H1 (cell line): ENCODE results near the gene LARP4B. TPM values are rescaled to one million over a fixed set of nuclear protein-coding genes. Genes with fewer than 3 reads are reported as not detected.

ENCODE experiments used
- CTCF ChIA-PET: fragments of 300-600 bp; sonication (Branson Sonifier 250); formaldehyde crosslinking; loops from one replicate; lab custom pipeline; 2021; ENCODE audit not compliant: partially characterized antibody; lab: Charles Lee
- POLR2A ChIA-PET: fragments of 300-600 bp; sonication (Branson Sonifier 250); formaldehyde crosslinking; loops from one replicate; lab custom pipeline; 2021; ENCODE audit warnings: inconsistent platforms; ENCODE audit not compliant: partially characterized antibody; lab: Charles Lee
- DNase-seq, 2 experiments: peaks; one replicate each; pipeline versions ENCODE4 v3.0.0 to v3.0.0-alpha.2; 2010 to 2022; ENCODE audit warnings: low spot score in 2 of 2, low read depth in 1 of 2, mixed read lengths in 1 of 2
- FAIRE-seq: peaks from 2 replicates; lab custom pipeline; 2011; peaks lifted over from hg19 to GRCh38; lab: Jason Lieb, UNC
- H2AFZ ChIP-seq: 2 replicates; pipeline ENCODE4 v1.8.1; 2012; ENCODE audit warnings: low read length, inconsistent platforms
- H2AK5ac ChIP-seq: 2 replicates; pipeline ENCODE4 v1.6.1; 2013; ENCODE audit warnings: low read depth, low read length
- H2BK120ac ChIP-seq: replicated peaks from 2 replicates; pipeline ENCODE3; 2013; ENCODE audit warnings: low read depth, low read length, inconsistent platforms
- H2BK12ac ChIP-seq: 2 replicates; pipeline ENCODE4 v1.6.1; 2013; ENCODE audit warnings: low read depth, low read length
- H2BK15ac ChIP-seq: 2 replicates; pipeline ENCODE4 v1.6.1; 2013; ENCODE audit warnings: low read length
- H2BK20ac ChIP-seq: 2 replicates; pipeline ENCODE4 v1.6.1; 2013; ENCODE audit warnings: low read length
- H2BK5ac ChIP-seq: 2 replicates; pipeline ENCODE4 v1.6.1; 2013; ENCODE audit warnings: low read depth, low read length
- H3K14ac ChIP-seq: 2 replicates; pipeline ENCODE4 v1.6.1; 2013; ENCODE audit warnings: inconsistent platforms; ENCODE audit not compliant: insufficient read length
- H3K18ac ChIP-seq: 2 replicates; pipeline ENCODE4 v1.6.1; 2013; ENCODE audit warnings: low read length; ENCODE audit errors: extremely low read depth
- H3K23ac ChIP-seq: 2 replicates; pipeline ENCODE4 v1.6.1; 2013; ENCODE audit warnings: inconsistent platforms; ENCODE audit not compliant: insufficient read length
- H3K23me2 ChIP-seq: 2 replicates; pipeline ENCODE4 v1.6.1; 2013; ENCODE audit warnings: low read depth, low read length
- H3K27ac ChIP-seq: 2 replicates; pipeline ENCODE4 v1.6.1; 2011; ENCODE audit warnings: low read depth, low read length, inconsistent platforms
- H3K27me3 ChIP-seq, 4 experiments: replicated peaks in 1 of 4; 1 replicate in 1 of 4; 2 replicates in 3 of 4; pipeline versions ENCODE4 v1.6.1 to v1.8.1; 2011 to 2013; ENCODE audit warnings: low read length in 3 of 4, mild to moderate bottlenecking in 3 of 4, inconsistent platforms in 2 of 4, mixed read lengths in 2 of 4, moderate library complexity in 1 of 4; ENCODE audit not compliant: control insufficient read depth in 3 of 4, insufficient read depth in 3 of 4; ENCODE audit errors: extremely low read depth in 1 of 4
- H3K36me3 ChIP-seq, 4 experiments: 2 replicates each; pipeline versions ENCODE4 v1.6.1 to v1.8.1; 2011 to 2013; ENCODE audit warnings: mild to moderate bottlenecking in 4 of 4, low read length in 3 of 4, moderate library complexity in 2 of 4, control low read depth in 1 of 4, inconsistent platforms in 1 of 4; ENCODE audit not compliant: insufficient read depth in 4 of 4, control insufficient read depth in 2 of 4
- H3K4ac ChIP-seq: replicated peaks from 2 replicates; pipeline ENCODE3; 2013; ENCODE audit warnings: low read length, low read depth, mixed read lengths, inconsistent platforms; ENCODE audit not compliant: insufficient read length
- H3K4me1 ChIP-seq, 4 experiments: replicated peaks in 1 of 4; 1 replicate in 1 of 4; 2 replicates in 3 of 4; pipeline versions ENCODE4 v1.6.1 to v1.8.1; 2011 to 2013; ENCODE audit warnings: low read length in 3 of 4, inconsistent platforms in 2 of 4, mixed read lengths in 1 of 4; ENCODE audit not compliant: insufficient read depth in 4 of 4, control insufficient read depth in 3 of 4
- H3K4me2 ChIP-seq, 2 experiments: 2 replicates each; pipeline versions ENCODE4 v1.6.1 to v1.8.1; 2011 to 2013; ENCODE audit warnings: low read depth in 2 of 2, low read length in 2 of 2, control low read depth in 1 of 2, inconsistent platforms in 1 of 2, mild to moderate bottlenecking in 1 of 2; ENCODE audit not compliant: insufficient read depth in 1 of 2
- H3K4me3 ChIP-seq, 4 experiments: fragments of 200-600, 300-600 bp in 1 of 4; sonication (generic), shearing (Covaris generic), sonication (Bioruptor Twin) in 1 of 4; 2 replicates each; pipeline versions ENCODE4 v1.5.1 to v1.8.1; 2011 to 2016; ENCODE audit warnings: low read length in 4 of 4, low read depth in 3 of 4, control low read depth in 2 of 4, inconsistent platforms in 2 of 4, mild to moderate bottlenecking in 2 of 4, mixed read lengths in 1 of 4, moderate library complexity in 1 of 4; ENCODE audit not compliant: insufficient read depth in 2 of 4; ENCODE audit errors: extremely low read depth in 1 of 4
- H3K56ac ChIP-seq: replicated peaks from 2 replicates; pipeline ENCODE3; 2013; ENCODE audit warnings: low read depth, mild to moderate bottlenecking, mixed read lengths, low read length, inconsistent platforms; ENCODE audit not compliant: insufficient read length
- H3K79me1 ChIP-seq: 2 replicates; pipeline ENCODE4 v1.6.1; 2013; ENCODE audit warnings: low read depth, low read length, control low read depth
- H3K79me2 ChIP-seq, 2 experiments: 2 replicates each; pipeline versions ENCODE4 v1.6.1 to v1.8.1; 2012 to 2013; ENCODE audit warnings: low read length in 2 of 2, mild to moderate bottlenecking in 2 of 2, inconsistent platforms in 1 of 2; ENCODE audit not compliant: insufficient read depth in 2 of 2, control insufficient read depth in 1 of 2
- H3K9ac ChIP-seq, 4 experiments: replicated peaks in 1 of 4; 1 replicate in 1 of 4; 2 replicates in 3 of 4; pipeline versions ENCODE4 v1.6.1 to v1.8.1; 2011 to 2013; ENCODE audit warnings: low read depth in 3 of 4, low read length in 3 of 4, control low read depth in 2 of 4, mild to moderate bottlenecking in 2 of 4, moderate library complexity in 2 of 4, inconsistent platforms in 1 of 4; ENCODE audit errors: extremely low read depth in 1 of 4
- H3K9me3 ChIP-seq, 2 experiments: 2 replicates each; pipeline versions ENCODE4 v1.6.1 to v1.8.1; 2012 to 2013; ENCODE audit warnings: mild to moderate bottlenecking in 2 of 2, moderate library complexity in 2 of 2, control low read depth in 1 of 2, inconsistent platforms in 1 of 2, low read depth in 1 of 2, low read length in 1 of 2, mixed read lengths in 1 of 2; ENCODE audit not compliant: insufficient read depth in 2 of 2
- H4K20me1 ChIP-seq, 2 experiments: replicated peaks in 1 of 2; 2 replicates each; pipeline versions ENCODE3 to v1.8.1; 2011 to 2013; ENCODE audit warnings: inconsistent platforms in 2 of 2, low read length in 2 of 2, mild to moderate bottlenecking in 1 of 2; ENCODE audit not compliant: insufficient read depth in 2 of 2, control insufficient read depth in 1 of 2
- H4K5ac ChIP-seq: 2 replicates; pipeline ENCODE4 v1.6.1; 2013; ENCODE audit warnings: low read length, low read depth, mixed read lengths, inconsistent platforms; ENCODE audit not compliant: insufficient read length
- H4K8ac ChIP-seq: 2 replicates; pipeline ENCODE4 v1.8.0; 2013; ENCODE audit warnings: mild to moderate bottlenecking, moderate library complexity, low read length, inconsistent platforms; ENCODE audit not compliant: insufficient read depth; ENCODE audit errors: extremely low read depth
- H4K91ac ChIP-seq: replicated peaks from 2 replicates; pipeline ENCODE3; 2013; ENCODE audit warnings: low read length, mixed read lengths, inconsistent platforms; ENCODE audit not compliant: insufficient read length
- BCL11A ChIP-seq, 2 experiments: IDR thresholded peaks; one replicate each; pipeline ENCODE4 v1.6.1; 2011; ENCODE audit warnings: low read depth in 2 of 2, low read length in 2 of 2, mild to moderate bottlenecking in 2 of 2
- CEBPB ChIP-seq: IDR thresholded peaks from 2 replicates; pipeline ENCODE4 v1.6.1; 2012; ENCODE audit warnings: low read depth, low read length
- CHD1 ChIP-seq: IDR thresholded peaks from 2 replicates; pipeline ENCODE4 v1.6.1; 2012; ENCODE audit warnings: low read depth, low read length, improper control_type of control experiment
- GABPA ChIP-seq: IDR thresholded peaks from 2 replicates; pipeline ENCODE4 v1.6.1; 2011; ENCODE audit warnings: mild to moderate bottlenecking, low read length, moderate library complexity, borderline replicate concordance; ENCODE audit not compliant: insufficient read depth
- GTF2F1 ChIP-seq: IDR thresholded peaks from 2 replicates; pipeline ENCODE4 v1.6.1; 2012; ENCODE audit warnings: low read depth, low read length, improper control_type of control experiment, borderline replicate concordance
- PHF8 ChIP-seq: fragments of 200-600 bp; sonication (generic); conservative IDR thresholded peaks from 2 replicates; pipeline ENCODE4 v1.7.1; 2012; ENCODE audit warnings: low read depth, mild to moderate bottlenecking, inconsistent platforms, low read length, moderate library complexity
- RXRA ChIP-seq: IDR thresholded peaks from 2 replicates; pipeline ENCODE4 v1.6.1; 2011; ENCODE audit warnings: low read depth, mild to moderate bottlenecking, low read length, moderate library complexity; ENCODE audit not compliant: insufficient read depth
- SP2 ChIP-seq: IDR thresholded peaks from 2 replicates; pipeline ENCODE4 v1.6.1; 2012; ENCODE audit warnings: mild to moderate bottlenecking, low read length, inconsistent platforms
- SRF ChIP-seq: IDR thresholded peaks from 2 replicates; pipeline ENCODE4 v1.6.1; 2011; ENCODE audit warnings: mild to moderate bottlenecking, low read depth, low read length, moderate library complexity
- TAF1 ChIP-seq: IDR thresholded peaks from 2 replicates; pipeline ENCODE4 v1.6.1; 2011; ENCODE audit warnings: mild to moderate bottlenecking, low read depth, low read length
- TBP ChIP-seq: IDR thresholded peaks from 2 replicates; pipeline ENCODE4 v1.6.1; 2011; ENCODE audit warnings: low read depth, low read length, improper control_type of control experiment
- WGBS, 2 experiments: shearing (Covaris generic) in 1 of 2; methylation state at CpG; one replicate each; pipeline versions ENCODE4 v1.1.6 to v1.1.7; 2013 to 2015; ENCODE audit warnings: low lambda C conversion rate in 2 of 2, mixed read lengths in 2 of 2, inconsistent platforms in 1 of 2, low coverage in 1 of 2, missing lambda C conversion rate in 1 of 2; ENCODE audit not compliant: insufficient replicate concordance in 2 of 2, insufficient coverage in 1 of 2, insufficient read length in 1 of 2; ENCODE audit errors: extremely low coverage in 1 of 2, missing lambda C conversion rate in 1 of 2; 5-methylcytosine and 5-hydroxymethylcytosine counted together
- polyA plus RNA-seq, 7 experiments: library from polyadenylated mRNA; depleted of rRNA in 3 of 7; stranded (reverse) in 5 of 7; unstranded in 2 of 7; fragments of >200 nt in 5 of 7; fragments of 200-250 nt in 2 of 7; gene quantifications; 1 replicate in 5 of 7; 2 replicates in 1 of 7; 4 replicates in 1 of 7; pipeline versions ENCODE4 v1.2.1 to v1.2.3, GENCODE V29; 2011 to 2013; ENCODE audit warnings: missing spikeins in 2 of 7, mixed read lengths in 2 of 7
- total RNA-seq: library from RNA; stranded (reverse); fragmentation: NEBNext Ultra II Directional; extraction: Animal tissue kit (Norgen Biotek cat#: 25700); gene quantifications from 2 replicates; pipeline ENCODE4 v1.2.1, GENCODE V29; 2021
- TF ChIP-seq, protein P1 (sequence below): IDR thresholded peaks from 2 replicates; pipeline ENCODE4 v1.6.1; 2011; ENCODE audit warnings: low read length, improper control_type of control experiment

LARP4B gene
- total and polyA plus RNA-seq, 2 of the 8 experiments (the other 6 are each of a cell fraction or from before 2014, with no cell fraction given) = 20.1 to 78.6 TPM

DNA sequence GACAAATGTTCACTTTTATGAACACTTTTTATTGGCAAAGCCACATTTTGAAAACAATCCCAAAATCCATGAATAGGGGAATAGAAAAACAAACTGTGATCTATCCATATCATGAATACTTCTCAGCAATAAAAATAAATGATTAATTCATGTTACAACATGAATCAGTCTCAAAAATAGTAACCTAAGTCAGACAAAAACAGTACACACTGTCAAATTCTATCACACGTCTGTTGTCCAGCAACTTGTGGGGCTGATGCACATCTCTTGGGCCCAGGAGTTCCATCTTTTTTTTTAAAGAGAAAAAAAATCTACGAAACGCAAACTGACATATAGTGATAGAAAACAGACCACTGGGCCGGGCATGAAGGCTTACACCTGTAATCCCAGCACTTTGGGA, 71.0 kb downstream of the LARP4B start:
- CTCF ChIA-PET = no interaction called here
- FAIRE-seq = no peak

More for the DNA sequence above, 71.0 kb downstream of the LARP4B start:
- no peak overlapping the region for H3K56ac ChIP-seq
- H4K8ac ChIP-seq = no peak overlapping the region
- H2BK120ac ChIP-seq = no peak overlapping the region
- POLR2A ChIA-PET = no interaction called here
- H2BK5ac ChIP-seq = no peak overlapping the region
- H3K4ac ChIP-seq = no peak overlapping the region
- no peak overlapping the region for H3K4me3 ChIP-seq
- no peaks in the 10 kb centered on the region for H3K27me3 ChIP-seq
- no peak overlapping the region for H2AFZ ChIP-seq
- peaks cover 0 to 32% of the 10 kb centered on the region in 2 experiments; a peak in 2 of 4 replicates for H3K79me2 ChIP-seq
- peaks cover 4 to 6% of the 10 kb centered on the region in 2 experiments for H4K20me1 ChIP-seq
- H2BK20ac ChIP-seq = no peak overlapping the region
- H4K5ac ChIP-seq = no peak overlapping the region
- H3K27ac ChIP-seq = no peak overlapping the region
- no peak overlapping the region for H4K91ac ChIP-seq
- H3K18ac ChIP-seq = no peak overlapping the region
- peaks cover 3 to 42% (median 18%) of the 10 kb centered on the region in 4 experiments for H3K36me3 ChIP-seq
- TF ChIP-seq GABPA = no peak
- TF ChIP-seq RXRA = no peak
- no peak for TF ChIP-seq PHF8
- TF ChIP-seq TAF1 = no peak
- TF ChIP-seq, protein P1, sequence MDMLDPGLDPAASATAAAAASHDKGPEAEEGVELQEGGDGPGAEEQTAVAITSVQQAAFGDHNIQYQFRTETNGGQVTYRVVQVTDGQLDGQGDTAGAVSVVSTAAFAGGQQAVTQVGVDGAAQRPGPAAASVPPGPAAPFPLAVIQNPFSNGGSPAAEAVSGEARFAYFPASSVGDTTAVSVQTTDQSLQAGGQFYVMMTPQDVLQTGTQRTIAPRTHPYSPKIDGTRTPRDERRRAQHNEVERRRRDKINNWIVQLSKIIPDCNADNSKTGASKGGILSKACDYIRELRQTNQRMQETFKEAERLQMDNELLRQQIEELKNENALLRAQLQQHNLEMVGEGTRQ = no peak
- no peak for TF ChIP-seq SP2
- no peak for TF ChIP-seq TBP
- TF ChIP-seq CHD1 = no peak
- TF ChIP-seq SRF = no peak
- no peak for TF ChIP-seq BCL11A (IDR thresholded peaks at IDR 0.05; ENCODE audit: low read depth in 2 of 2, low read length in 2 of 2)
- no peak for TF ChIP-seq CEBPB
- no peak for TF ChIP-seq GTF2F1
- TF ChIP-seq, all 59 proteins: peak for 0
- no peak overlapping the region for H3K14ac ChIP-seq
- no peaks in the 10 kb centered on the region; the same call in 1 of the 2 replicates for H3K23me2 ChIP-seq
- peaks cover 0 to 3% (median 0%) of the 10 kb centered on the region in 4 experiments; a peak in 3 of 7 replicates for H3K4me1 ChIP-seq
- no peak overlapping the region for H2AK5ac ChIP-seq
- H2BK12ac ChIP-seq = no peak overlapping the region
- no peaks in the 10 kb centered on the region; a peak in 1 of 4 replicates for H3K9me3 ChIP-seq
- no peak overlapping the region for H3K23ac ChIP-seq
- no peak overlapping the region for H3K4me2 ChIP-seq
- no peak overlapping the region for H2BK15ac ChIP-seq
- no peak overlapping the region for H3K9ac ChIP-seq
- WGBS, 2 experiments = 89% methylated on average over 4 of the region's 4 CpGs; no CpG with 5 or more reads in 1 of the 2 experiments
- DNase-seq = no peak
- peaks cover 6% of the 10 kb centered on the region for H3K79me1 ChIP-seq
